Right lobe of liver (tissue), 4 donors: ENCODE measurements around the gene SNAI1.

Experiments used
- CTCF ChIP-seq, 4 donors: fragments of 200-600 bp in 3 of 4; fragments of 450-650 bp in 1 of 4; IDR thresholded peaks; one replicate each; pipeline versions ENCODE4 v1.5.1 to v1.8.0; 2016 to 2022; ENCODE audit warnings: antibody characterized with exemption in 4 of 4, mild to moderate bottlenecking in 2 of 4
- POLR2A ChIP-seq: fragments of 450-650 bp; IDR thresholded peaks from one replicate; pipeline ENCODE4 v1.6.1; 2017; ENCODE audit warnings: antibody characterized with exemption, mild to moderate bottlenecking
- donor health status: DM: no; HTN: no; CAD: no.
- donor health status: DM: no; HTN: no; CAD: no.
- donor health status: DM: no; HTN: yes; CAD: no.

- TF ChIP-seq CTCF (IDR thresholded peaks at IDR 0.05) (no peak), POLR2A (peak; percentile 45)
Measured at GRCh38 chr20:50029697-50030461, 47.1 kb downstream of the SNAI1 start.
